ELF-1 (cell line): ENCODE measurements around the gene QSOX2.

Source experiments
- DNase-seq: peaks from one replicate; pipeline ENCODE4 v3.0.0-alpha.2; 2016; ENCODE audit warnings: low read depth, low spot score

QSOX2 gene

DNA sequence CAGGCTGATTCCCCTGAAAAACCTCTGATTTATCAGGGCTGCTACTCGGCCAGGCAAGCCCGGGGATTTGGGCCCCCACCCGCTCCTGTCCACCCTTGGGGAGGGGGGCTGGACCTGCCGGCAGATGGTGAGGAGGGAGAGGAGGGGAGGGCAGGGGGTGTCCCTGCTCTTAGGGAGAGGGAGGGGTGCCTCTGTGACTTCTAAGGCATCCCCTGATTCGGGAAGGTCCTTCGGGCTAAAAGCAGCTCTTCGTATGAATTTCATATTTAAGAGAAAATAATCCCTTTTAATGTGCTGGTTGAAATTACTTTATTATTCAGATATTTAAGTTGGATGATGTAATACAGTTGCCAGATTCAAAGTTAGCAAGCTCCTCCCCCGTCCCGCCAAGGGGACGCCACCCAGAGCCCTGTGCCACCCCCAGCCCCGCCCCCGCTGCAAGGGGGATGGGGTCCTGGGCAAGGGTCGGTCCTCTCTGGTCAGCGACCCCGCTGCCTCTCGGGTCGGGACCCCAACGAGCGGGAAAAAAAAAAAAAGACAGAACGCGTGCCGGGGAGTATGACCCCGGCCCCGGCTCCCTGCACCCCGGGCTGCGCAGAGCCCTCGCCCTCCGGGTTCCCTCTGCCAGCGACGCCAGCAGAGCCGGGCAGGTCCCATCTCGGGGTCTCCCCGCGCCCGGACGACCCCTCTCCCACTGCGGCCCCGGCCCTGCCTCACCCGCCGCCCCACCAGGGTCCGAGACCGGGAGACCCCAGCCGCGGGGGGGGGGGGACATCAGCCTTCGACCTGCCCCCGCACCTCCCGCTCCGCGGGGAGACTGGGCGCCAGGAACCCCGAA is 53.1 kb downstream of the QSOX2 start:
- no peak for DNase-seq

- DNase-seq, result no peak
Measured at GRCh38 chr9:136191960-136192286, 53.7 kb downstream of the QSOX2 start.

DNA sequence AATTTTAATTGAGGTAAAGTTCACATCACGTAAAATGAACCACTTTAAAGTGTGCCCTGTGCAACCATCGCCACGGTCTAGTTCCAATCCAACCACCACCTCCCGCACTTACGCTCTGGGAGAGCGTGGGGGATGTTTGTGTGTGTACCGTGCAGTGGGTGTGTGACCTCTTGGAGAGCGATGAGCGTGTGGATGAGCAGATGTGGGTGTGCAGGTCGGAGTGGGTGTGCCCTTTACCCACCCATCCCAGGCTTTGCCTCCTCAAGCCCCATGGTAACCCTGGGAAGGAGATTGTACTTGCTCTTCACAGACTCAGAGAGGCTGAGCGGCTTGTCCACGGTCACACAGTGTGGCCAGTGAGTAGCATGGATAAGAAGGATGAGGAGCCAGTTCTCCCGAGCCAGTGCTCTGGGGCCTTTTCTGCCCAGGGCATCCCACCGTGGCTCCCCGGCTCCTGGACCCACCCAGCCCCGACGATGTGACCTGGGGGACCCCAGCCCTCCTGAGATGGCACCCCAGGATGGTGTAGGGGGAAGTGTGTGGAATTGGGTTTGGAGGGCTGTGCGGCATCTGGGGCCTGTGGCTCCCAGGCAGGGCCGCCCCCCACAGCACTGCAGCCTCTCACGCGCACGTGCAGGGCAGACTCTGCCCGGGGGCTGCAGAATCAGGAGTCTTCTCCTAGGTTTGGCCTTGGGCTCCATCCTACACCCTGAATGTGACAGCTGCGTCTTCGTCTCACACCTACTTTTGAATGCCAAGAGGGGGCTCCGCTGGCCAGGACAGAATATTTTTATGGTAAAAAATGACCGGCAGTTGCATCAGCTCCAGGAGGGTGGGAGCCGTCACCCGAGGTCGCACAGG is 54.3 kb downstream of the QSOX2 start:
- no peak for DNase-seq

GRCh38 chr9:136190656-136191055 is 55.0 kb downstream of the QSOX2 start:
- no peak for DNase-seq

DNA sequence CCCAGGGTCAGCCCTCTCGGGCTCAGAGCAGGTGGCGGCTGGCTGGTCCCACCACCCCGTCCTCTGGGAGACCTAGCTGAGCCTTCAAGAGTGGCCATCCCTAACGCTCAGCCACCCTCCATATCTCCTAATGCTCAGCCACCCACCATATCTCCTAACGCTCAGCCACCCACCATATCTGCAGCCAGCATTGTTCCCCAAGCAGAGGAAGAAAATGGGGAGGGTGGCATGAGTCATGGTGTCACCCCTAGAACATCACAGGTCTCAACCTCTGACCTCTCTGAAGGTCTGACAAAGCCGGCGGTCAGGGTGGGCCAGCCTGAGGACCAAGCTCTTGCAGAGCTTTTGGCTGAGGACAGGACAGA is 55.4 kb downstream of the QSOX2 start:
- no peak for DNase-seq

GRCh38 chr9:136189394-136190236 is 56.0 kb downstream of the QSOX2 start:
- no peak for DNase-seq

DNA sequence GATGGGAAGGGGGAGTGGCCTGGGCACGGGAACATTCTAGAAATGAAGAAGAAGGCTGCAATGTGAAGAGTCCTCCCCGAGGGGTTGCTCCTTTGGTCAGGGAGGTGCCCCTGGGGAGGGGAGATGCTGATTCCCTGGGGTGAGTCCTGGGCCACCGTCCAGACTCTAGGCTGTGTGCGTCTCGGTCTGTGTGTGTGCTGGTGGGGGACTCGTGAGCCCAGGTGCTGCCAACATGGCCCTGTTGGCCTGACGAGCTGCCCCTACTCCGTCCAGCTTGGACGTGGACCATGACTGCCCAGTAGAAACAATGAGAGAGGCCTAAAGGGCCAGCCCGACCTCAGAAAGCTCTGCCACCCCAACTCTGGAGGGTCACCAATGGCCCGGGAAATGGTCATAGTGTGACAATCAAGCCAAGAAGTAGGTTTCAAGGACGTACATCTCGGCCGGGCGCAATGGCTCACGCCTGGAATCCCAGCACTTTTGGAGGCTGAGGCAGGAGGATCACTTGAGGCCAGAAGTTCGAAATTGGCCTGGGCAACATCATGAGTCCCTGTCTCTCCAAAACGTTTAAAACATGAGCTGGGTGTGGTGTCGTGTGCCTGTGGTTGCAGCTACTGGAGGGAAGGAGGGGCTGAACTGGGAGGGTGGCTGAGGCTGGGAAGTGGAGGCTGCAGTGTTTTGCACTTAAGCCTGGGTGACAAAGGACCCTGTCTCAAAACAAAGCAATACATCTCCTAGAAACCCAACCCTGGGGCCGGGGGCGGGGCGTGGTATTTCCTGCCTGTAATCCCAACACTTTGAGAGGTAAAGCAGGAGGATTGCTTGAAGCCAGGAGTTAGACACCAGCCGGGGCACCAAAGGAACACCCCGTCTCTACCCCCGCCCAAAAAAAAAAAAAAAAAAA is 57.7 kb downstream of the QSOX2 start:
- DNase-seq, result peak; percentile 93

- no peak for DNase-seq
Measured at GRCh38 chr9:136187197-136187596, 58.4 kb downstream of the QSOX2 start.

DNA sequence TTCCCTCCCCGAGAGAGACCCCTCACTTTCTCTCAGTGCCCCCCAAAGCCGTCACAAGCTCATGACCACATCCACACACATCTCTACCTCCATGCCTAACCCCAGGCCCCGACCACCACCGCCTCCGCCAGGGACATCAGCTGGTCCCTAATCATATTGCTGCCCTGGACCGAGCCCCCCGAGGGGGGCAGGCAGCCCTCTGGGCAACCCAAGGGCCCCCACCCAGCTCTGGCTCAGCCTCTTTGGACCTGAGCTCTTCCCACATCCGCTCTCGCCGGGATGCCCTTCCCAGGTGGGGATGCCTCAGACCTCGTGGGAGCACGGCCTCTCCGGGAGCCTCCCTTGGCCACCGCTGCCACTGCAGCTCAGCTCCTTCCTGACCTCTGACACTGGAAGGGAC is 59.2 kb downstream of the QSOX2 start:
- DNase-seq, result no peak

DNA sequence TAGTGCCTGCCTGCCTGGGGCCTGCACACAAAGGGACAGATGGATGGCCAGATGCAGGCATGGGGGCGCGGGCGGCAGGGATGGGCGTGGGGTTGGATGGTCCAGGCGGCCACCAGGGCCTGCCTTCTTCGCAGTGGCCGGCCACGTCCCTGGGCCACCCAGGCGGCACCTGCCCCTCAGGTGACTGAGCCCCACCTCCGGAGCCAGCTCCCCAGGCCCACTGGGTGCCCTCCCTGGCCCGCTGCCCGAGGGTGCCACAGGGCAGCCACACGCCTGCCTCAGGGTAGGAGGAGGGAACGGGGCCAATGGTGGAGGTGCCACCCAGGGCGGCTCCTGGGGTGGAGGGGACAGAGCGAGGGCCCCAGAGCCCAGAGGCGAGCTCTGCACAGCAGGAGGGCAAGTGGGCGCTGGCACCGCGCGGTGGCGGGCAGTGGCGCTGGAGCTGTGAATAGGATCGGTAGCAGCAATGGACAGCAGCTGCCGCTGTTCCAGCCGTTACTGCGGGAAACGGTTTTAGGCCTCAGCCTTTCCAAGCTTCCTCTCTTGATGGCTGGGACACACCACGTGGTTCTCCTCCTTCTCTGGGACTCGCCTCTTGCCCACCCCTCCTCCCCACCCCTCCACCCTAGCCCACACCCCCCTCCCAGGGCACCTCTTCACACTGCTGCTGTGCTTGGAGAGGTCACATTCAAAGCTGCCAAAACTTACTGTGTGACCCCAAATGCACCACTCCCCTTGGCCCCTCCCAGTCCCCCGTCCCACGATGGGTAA is 59.8 kb downstream of the QSOX2 start:
- peak; percentile 8 for DNase-seq

GRCh38 chr9:136185066-136185465 is 60.5 kb downstream of the QSOX2 start:
- DNase-seq, result no peak

DNA sequence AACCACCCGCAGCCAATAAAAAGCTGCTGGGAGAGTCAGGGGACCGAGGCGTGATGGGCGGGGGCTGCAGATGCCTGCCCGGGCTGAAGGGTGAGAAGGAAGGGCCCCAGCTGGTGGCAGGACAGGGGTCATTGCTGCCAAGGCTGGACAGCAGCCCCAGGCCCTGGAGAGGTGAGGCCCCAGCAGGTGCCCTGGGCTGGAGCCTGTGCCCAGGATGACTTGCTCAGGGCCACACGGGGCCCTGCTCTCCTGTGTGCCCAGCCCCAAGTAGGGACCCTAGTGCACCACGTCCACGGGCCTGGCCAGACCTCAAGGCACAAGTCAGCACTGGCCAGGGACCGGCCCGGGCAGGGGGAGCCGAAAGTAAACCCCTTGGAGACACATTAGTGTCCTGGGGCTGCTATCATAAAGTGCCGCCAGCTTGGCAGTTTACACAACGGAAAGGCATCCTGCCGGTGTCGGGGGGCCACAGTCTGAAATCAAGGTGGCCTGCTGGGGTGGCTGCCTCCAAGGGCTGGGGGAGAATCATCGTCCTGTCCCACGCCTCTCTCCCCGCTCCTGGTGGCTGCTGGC is 62.7 kb downstream of the QSOX2 start:
- DNase-seq, result no peak

- DNase-seq, result no peak
Measured at GRCh38 chr9:136182420-136182787, 63.2 kb downstream of the QSOX2 start.

DNA sequence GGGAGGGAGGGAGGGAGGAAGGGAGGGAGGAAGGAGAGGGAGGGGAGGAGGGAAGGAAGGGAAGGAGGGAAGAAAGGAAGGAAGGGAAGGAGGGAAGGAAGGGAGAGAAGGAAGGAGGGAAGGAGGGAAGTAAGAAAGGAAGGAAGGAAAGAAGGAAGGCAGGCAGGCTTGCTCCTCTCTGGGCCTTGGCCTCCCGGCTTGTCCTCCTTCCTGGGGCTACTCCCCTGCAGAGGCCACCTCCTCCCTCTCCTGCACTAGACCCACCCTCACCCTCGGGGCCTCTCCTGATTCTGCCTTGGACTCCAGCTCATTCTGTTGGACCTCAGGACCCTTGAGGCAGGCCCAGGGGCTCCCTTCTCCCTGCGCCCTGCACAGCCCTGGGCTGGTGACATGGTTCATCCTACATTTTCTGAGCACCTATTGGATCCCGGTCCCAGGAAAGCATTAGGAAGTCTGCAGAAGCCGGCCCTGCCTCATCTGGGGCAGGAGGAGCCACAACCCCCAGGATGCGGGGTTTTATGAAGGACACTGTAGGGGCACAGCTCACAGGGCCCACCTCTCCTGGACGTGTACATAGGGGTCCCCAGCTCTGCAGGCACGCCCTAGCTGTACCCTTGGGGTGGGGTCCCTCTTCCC is 63.7 kb downstream of the QSOX2 start:
- no peak for DNase-seq

- DNase-seq, result no peak
Measured at GRCh38 chr9:136180586-136180985, 65.0 kb downstream of the QSOX2 start.

- no peak for DNase-seq
Measured at GRCh38 chr9:136179761-136180160, 65.9 kb downstream of the QSOX2 start.

- no peak for DNase-seq
Measured at GRCh38 chr9:136179101-136179616, 66.5 kb downstream of the QSOX2 start.

- peak; percentile 49 for DNase-seq
Measured at GRCh38 chr9:136178773-136179075, 66.9 kb downstream of the QSOX2 start.

GRCh38 chr9:136178061-136178772 is 67.4 kb downstream of the QSOX2 start:
- DNase-seq, result no peak
